ENCODE results near the gene FER. TPM values are rescaled to one million over a fixed set of nuclear protein-coding genes. Genes with fewer than 3 reads are reported as not detected.

FER gene
- total and polyA plus RNA-seq, 10 of the 15 experiments (the other 5 are each of a cell fraction or from before 2014, with no cell fraction given) = 4.4 to 19.1 (median 9.6) TPM

- H2AFZ ChIP-seq (ENCODE audit: control insufficient read depth, low read depth, low read length) = no peak overlapping the region
- DNase-seq (ENCODE audit: low read depth, low spot score) = no peak
- ATAC-seq = no peak
- SMC1A ChIA-PET (ENCODE audit: uncharacterized antibody, unreplicated experiment) = no interaction called here
- CTCF ChIA-PET = interaction anchor here (1.7 kb wide), 1 partner anchor 550 kb away, joined by 8 read pairs; no protein-coding TSS in a partner anchor
- no TSS peak for BruUV-seq (replicated peaks)
- no peak for TF ChIP-seq ZNF592 (IDR thresholded peaks at IDR 0.05)
- TF ChIP-seq PBX3 (IDR thresholded peaks at IDR 0.05; ENCODE audit: insufficient replicate concordance, low read depth, low read length) = no peak
- TF ChIP-seq SPI1 (IDR thresholded peaks at IDR 0.05; ENCODE audit: borderline replicate concordance, insufficient read depth, low read depth, low read length) = no peak
- TF ChIP-seq CEBPB (IDR thresholded peaks at IDR 0.05; ENCODE audit: borderline replicate concordance in 1 of 2, low read depth in 2 of 2, low read length in 2 of 2) = no peak
- no peak for TF ChIP-seq ZNF217 (IDR thresholded peaks at IDR 0.05)
- no peak for TF ChIP-seq IRF5 (IDR thresholded peaks at IDR 0.05; ENCODE audit: borderline replicate concordance)
- no peaks in the 10 kb centered on the region; the same call in 2 of the 3 replicates for H3K9me3 ChIP-seq (replicated peaks; ENCODE audit: control insufficient read depth, insufficient read depth, low read length)
- H3K4me1 ChIP-seq (ENCODE audit: control insufficient read depth, insufficient read depth, low read length) = no peaks in the 10 kb centered on the region
- no peaks in the 10 kb centered on the region for H3K36me3 ChIP-seq (ENCODE audit: control insufficient read depth in 2 of 2, insufficient read depth in 2 of 2, low read length in 1 of 2)
- H3K27me3 ChIP-seq (replicated peaks in 1 of 2; ENCODE audit: control insufficient read depth in 2 of 2, insufficient read depth in 2 of 2, low read length in 1 of 2) = no peaks in the 10 kb centered on the region
- H3K27ac ChIP-seq (ENCODE audit: control insufficient read depth, insufficient read depth) = no peak overlapping the region
- WGBS (ENCODE audit: insufficient coverage, insufficient replicate concordance, low lambda C conversion rate, missing lambda C conversion rate) = 61% methylated on average over 2 of the region's 2 CpGs
- FAIRE-seq = no peak
- H3K4me3 ChIP-seq = no peak overlapping the region
- H3K4me2 ChIP-seq (ENCODE audit: control insufficient read depth, insufficient read depth) = no peak overlapping the region
- no peaks in the 10 kb centered on the region for H4K20me1 ChIP-seq (ENCODE audit: control insufficient read depth, insufficient read depth)
- intact Hi-C loops (cut with micrococcal nuclease; ENCODE audit: unreplicated experiment) = no loop called here
- no peak overlapping the region for H3K9ac ChIP-seq (ENCODE audit: control insufficient read depth, insufficient read depth, low read length)
- POLR2A ChIA-PET = interaction anchor here (0.6 kb wide), 1 partner anchor 234 kb away, joined by 3 read pairs; no protein-coding TSS in a partner anchor
- in situ Hi-C loops (cut with MboI) = no loop called here
- no peaks in the 10 kb centered on the region for H3K79me2 ChIP-seq (ENCODE audit: control insufficient read depth, insufficient read depth, low read length)
- RAD21 ChIA-PET (ENCODE audit: unreplicated experiment) = no interaction called here
Observed at GRCh38 chr5:109231331-109231730, 483.6 kb downstream of the FER start.
